A673 (cell line): ENCODE data around the gene IGF1R.

Experiments used
- EZH2 ChIP-seq: fragments of 200-600 bp; sonication (generic); IDR thresholded peaks from 2 replicates; pipeline ENCODE4 v1.6.1; 2017; ENCODE audit warnings: borderline replicate concordance, low read depth, mild to moderate bottlenecking, mixed read lengths, antibody characterized with exemption, low read length; ENCODE audit not compliant: poor library complexity, severe bottlenecking
- TF ChIP-seq, protein P1 (sequence below): fragments of 300-800, 200-600 bp; sonication (generic); conservative IDR thresholded peaks from 2 replicates; pipeline ENCODE4 v1.5.1; 2017; ENCODE audit warnings: low read depth, mild to moderate bottlenecking, antibody characterized with exemption, low read length, moderate library complexity, mixed read lengths

DNA sequence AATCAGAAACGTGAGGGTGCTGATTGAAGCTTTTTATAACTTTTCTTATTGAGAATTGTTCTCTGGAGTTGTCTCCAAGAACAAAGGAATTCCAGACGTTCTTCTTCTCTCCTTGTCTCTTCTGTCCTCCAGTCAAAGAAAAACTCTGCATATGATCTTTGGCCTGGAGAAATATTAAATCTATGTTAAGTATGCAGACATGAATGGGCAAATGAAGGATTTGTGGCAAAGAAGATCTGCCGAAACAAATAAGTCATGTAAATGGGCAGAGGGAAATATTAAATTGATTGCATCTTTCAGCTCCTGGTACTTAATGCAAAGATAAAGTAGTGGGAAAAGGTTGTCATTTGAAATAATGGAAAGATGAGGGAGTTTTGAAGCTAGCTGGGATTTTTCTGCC is 74.9 kb downstream of the IGF1R start:
- TF ChIP-seq, protein P1, sequence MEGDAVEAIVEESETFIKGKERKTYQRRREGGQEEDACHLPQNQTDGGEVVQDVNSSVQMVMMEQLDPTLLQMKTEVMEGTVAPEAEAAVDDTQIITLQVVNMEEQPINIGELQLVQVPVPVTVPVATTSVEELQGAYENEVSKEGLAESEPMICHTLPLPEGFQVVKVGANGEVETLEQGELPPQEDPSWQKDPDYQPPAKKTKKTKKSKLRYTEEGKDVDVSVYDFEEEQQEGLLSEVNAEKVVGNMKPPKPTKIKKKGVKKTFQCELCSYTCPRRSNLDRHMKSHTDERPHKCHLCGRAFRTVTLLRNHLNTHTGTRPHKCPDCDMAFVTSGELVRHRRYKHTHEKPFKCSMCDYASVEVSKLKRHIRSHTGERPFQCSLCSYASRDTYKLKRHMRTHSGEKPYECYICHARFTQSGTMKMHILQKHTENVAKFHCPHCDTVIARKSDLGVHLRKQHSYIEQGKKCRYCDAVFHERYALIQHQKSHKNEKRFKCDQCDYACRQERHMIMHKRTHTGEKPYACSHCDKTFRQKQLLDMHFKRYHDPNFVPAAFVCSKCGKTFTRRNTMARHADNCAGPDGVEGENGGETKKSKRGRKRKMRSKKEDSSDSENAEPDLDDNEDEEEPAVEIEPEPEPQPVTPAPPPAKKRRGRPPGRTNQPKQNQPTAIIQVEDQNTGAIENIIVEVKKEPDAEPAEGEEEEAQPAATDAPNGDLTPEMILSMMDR: no peak
- no peak for TF ChIP-seq EZH2
